HG03520 (cell line): ENCODE results near the gene TMC4.
"Not testable (repeated sequence)": the region's sequence is repeated elsewhere in the genome, so short reads cannot be mapped to it uniquely, and the experiment has no call there.

ENCODE experiments used
- ATAC-seq: cut with Tn5 transposase; IDR thresholded peaks from one replicate; pipeline ENCODE4 v1.9.1; 2021; ENCODE audit warnings: mild to moderate bottlenecking, moderate library complexity; ENCODE audit not compliant: unreplicated experiment

Gene TMC4

GRCh38 chr19:54172471-54173358 is at the start of gene TMC4:
TMC4 (minus strand) TSS chr19:54173160; CDS start chr19:54173117, 43 bp downstream.
- no peak for ATAC-seq

- not testable (repeated sequence) for ATAC-seq
Observed at GRCh38 chr19:54221947-54222346, 49.0 kb upstream of the TMC4 start.

GRCh38 chr19:54219702-54220101 is 46.7 kb upstream of the TMC4 start:
- not testable (repeated sequence) for ATAC-seq

DNA sequence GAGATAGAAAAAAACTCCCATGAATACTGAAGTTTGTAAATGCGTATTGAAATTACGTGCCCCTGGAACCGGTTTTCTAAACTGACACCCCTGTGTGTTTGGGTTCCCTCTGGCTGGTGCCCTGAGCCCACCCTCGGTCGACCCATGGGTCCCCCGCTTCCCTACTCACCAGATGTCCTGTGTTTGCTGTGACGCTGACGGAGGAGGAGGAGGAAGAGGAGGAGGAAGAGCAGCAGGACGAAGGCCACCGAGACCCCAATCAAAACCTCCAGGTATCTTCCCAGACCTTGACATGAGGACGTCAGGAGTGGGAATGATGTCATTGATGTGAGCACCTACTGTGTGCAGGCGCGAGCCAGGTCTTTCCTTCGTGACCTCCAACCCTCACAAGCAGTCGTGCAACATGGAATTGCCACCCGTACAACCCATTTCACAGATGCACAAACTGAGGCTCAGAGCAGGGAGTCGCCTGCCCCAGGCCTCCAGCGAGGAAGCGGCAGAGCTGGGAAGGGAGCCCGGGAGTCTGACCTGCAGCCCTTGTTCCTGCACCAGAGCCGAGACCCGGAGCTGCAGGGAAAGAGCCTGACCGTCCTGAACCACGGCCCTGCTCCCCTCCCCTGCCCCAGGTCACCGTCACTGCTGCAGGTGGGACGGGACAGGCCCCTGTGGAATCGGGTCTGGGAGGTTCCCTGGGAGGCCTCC is 46.2 kb upstream of the TMC4 start:
- ATAC-seq, result no peak

DNA sequence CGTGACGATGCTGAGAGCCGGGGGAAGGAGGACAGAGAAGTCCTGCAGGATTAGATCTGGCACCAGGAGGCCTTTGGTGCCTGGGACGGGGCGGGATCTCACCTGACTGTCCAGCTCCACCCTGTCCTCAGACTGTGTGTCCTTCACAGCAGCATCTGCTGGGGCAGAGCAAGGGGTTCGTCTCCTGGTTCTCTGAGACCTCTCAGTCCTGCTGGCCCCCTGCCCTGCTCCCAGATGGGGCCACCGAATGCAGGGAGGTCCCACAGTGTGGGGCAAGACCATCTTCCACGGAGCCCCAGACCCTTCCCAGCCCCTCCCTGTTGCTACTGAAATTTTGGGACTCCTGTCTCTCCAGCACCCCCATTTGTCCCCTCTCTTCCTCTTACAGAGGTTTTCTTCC is 45.3 kb upstream of the TMC4 start:
- ATAC-seq, result no peak

- not testable (repeated sequence) for ATAC-seq
Observed at GRCh38 chr19:54217517-54218247, 44.7 kb upstream of the TMC4 start.

DNA sequence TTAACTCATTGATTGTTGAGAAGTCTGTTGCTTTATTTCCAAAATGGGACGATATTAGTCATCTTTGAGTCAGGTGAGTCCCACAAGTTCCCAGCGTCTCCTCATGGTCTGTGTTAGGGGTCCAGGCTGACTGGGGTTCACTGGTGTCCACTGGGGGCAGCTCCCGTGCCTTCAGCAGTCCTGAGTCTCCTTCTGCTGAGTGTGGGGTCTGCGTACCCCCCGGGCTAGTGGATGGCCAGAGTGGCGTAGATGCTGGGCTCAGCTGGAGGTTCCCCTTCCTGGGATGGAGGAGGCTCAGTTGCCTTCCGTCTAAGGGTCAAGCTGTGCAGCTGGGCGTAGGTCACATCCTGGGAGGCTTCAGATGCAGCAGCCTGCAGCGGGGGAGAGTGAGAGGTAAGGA is 43.9 kb upstream of the TMC4 start:
- ATAC-seq, result no peak

DNA sequence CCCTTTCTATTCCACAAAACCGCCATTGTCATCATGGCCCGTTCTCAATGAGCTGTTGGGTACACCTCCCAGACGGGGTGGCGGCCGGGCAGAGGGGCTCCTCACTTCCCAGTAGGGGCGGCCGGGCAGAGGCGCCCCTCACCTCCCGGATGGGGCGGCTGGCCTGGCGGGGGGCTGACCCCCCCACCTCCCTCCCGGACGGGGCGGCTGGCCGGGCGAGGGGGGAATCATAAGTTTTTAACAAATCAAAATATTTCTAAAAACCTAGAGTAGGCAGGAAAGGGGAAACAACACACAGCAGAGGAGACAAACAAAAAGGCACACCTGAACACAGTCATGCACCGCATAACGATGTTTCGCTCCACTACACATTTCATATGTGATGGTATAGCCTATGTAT is 41.8 kb upstream of the TMC4 start:
- not testable (repeated sequence) for ATAC-seq

GRCh38 chr19:54214217-54214616 is 41.3 kb upstream of the TMC4 start:
- ATAC-seq, result not testable (repeated sequence)

DNA sequence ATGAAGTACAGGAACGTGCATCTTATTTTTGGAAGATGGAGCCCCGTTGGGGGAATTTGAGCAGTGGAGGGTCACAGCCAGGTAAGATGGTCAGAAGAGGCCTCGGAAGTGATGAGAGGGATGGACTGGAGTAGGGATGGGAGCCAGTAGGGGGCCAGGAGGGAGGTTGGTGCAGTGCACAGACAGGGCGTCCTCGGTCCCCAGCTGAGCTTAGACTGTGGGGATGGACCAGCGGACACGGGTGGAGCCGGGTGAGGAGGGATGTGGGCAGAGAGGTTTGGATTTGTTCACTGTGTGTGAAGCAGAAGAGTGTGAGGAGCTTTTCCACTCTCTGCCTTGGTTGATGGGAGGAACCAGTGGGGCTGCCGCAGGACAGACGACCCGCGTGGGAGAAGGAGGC is 38.3 kb upstream of the TMC4 start:
- no peak for ATAC-seq

DNA sequence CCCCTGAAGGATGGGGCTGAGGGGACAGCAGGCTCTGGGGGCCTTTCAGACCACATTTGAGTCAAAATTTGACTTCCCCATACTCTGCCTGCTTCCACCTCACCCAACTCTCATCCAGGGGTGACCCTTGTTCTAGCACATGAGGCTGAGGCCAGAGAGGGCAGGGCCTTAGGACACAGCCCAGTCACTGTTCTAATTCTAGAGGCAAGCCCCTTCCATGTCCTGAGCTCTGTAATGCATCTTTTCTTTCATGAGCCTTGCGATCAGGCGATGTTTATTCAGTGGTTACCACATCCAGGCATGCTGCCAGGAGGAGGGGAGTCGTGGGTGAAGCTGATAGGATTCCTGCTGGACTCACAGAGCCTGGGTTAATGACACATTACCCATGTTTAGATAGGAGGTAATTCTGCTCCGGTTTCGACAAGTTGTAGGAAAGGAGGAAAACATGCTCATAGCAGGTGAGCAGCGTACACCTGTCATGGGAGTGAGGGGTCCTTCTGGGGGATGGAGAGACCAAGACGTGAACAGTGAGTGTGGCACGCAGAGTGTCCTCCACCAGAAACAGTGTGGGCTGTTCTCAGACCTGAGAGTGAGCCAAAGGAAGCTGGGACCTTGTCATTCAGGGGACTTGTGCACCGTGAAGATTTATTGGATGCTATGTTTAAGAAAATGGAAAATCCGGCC is 37.0 kb upstream of the TMC4 start:
- ATAC-seq, result no peak

DNA sequence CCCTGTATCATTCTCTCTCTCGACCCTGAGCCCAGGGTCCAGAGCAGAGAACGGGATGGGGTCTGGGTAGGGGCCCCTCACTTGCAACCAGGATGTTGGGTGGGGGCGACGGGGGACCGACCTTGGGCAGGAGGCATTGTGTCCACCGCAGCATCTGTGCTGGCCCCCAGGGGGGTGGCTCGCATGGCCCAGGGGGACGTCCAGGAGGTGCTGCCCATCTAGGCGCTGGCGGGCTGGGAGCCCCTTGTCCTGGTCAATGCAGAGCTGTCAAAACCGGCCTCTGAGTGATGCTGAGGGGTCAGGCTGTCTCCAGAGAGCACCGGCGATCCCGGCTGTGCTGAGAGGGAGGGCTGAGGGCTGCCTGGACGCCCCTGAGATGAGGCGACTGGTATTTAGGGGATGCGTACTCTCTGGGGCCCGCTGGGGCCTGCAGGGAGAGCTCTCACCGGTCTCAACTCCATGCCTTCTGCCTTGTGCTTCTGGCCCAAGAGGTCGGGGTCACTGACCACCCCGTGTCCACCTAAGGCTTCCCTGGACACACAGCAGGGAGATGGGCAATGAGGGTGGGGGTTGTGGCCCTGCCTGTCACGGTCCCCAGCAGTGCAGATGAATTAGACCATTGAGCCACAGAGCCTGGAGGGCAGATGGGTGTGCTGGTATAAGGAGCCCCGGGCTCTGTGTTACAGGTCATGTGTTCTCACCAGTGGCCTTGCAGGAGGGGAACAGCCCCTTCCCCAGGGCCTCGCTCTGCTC is 36.3 kb upstream of the TMC4 start:
- no peak for ATAC-seq

GRCh38 chr19:54208784-54209057 is 35.8 kb upstream of the TMC4 start:
- no peak for ATAC-seq

- ATAC-seq, result no peak
Observed at GRCh38 chr19:54207983-54208783, 35.2 kb upstream of the TMC4 start.

DNA sequence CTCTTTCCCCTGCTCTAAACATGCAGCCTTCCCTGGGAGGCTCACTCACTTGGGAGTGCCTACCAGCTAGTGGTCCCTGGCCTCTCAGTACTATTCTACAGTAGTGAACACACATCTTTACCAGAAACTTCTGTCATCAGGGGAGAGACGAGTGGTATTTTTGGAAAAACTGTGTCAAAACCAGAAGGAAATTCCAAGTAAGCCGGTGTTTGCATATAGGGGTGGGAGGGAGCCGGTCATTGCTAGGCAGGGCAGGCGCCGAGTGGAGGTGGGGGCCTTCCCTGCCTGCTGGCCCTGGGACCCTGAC is 34.7 kb upstream of the TMC4 start:
- ATAC-seq, result no peak

- not testable (repeated sequence) for ATAC-seq
Observed at GRCh38 chr19:54207193-54207592, 34.2 kb upstream of the TMC4 start.

DNA sequence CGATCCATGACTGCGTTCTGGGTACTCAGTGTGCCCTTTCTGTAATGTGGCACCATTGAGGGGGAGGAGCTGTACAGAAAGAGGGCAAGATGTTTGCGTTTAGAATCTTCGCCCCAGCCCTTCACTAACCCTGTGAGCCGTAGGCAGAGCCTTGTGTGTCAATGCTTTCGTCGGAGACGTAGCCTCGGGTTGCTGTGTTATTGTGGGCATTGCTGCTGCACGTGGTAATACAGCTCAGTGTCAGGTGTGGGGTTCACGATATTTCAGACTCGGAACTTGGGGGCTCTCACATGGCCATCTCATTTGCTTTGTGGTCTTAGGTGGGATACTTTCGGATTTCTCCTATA is 33.8 kb upstream of the TMC4 start:
- ATAC-seq, result no peak

- ATAC-seq, result no peak
Observed at GRCh38 chr19:54206030-54206830, 33.3 kb upstream of the TMC4 start.
